Measurements from ENCODE around the gene NEUROD6.

DNA sequence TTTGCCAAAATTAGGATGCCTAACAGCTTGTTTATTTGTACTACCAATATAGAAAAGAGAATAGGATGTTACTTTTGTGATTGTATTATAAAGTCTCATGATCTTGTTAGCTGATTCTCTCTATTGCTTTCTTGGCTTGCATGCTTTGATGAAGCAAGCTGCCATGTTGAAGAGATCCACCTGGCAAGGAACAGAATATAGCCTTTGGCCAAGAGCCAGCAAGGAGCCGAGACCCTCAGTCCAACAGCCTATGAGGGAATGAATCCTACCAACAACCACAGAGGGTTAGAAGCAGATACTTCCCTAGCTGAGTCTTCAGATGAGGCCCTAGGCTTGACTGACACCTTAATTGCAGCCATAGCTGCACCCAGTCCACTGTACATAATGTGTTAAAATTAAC lies 41.2 kb downstream of the NEUROD6 start:
- TF ChIP-seq POLR2A (IDR thresholded peaks at IDR 0.05; ENCODE audit: low read length) (no peak), GATA1 (IDR thresholded peaks at IDR 0.05; ENCODE audit: low read depth, low read length) (no peak)
